Measurements from ENCODE around the gene ABR. TPM values are rescaled to one million over a fixed set of nuclear protein-coding genes. Genes with fewer than 3 reads are reported as not detected.

ABR gene
- total RNA-seq, 4 donors from 2014 or later: 78.0 to 208 (median 106) TPM

GRCh38 chr17:1171953-1172352, 7.8 kb downstream of the ABR start:
- Histone ChIP-seq H3K4me1 (peaks cover 13% of the 10 kb centered on the region), H3K27me3 (no peaks in the 10 kb centered on the region), H3K27ac (no peak overlapping the region), H3K9me3 (no peaks in the 10 kb centered on the region), H3K4me3 (no peak overlapping the region), H3K36me3 (peaks cover 3% of the 10 kb centered on the region)
- TF ChIP-seq EP300 (IDR thresholded peaks at IDR 0.05) (no peak), POLR2A (IDR thresholded peaks at IDR 0.05) (no peak), CTCF (IDR thresholded peaks at IDR 0.05) (no peak), POLR2AphosphoS5 (IDR thresholded peaks at IDR 0.05) (no peak)
- no peak for DNase-seq (ENCODE audit: low spot score in 2 of 2)
- WGBS: 69% methylated on average over 11 of the region's 11 CpGs

DNA sequence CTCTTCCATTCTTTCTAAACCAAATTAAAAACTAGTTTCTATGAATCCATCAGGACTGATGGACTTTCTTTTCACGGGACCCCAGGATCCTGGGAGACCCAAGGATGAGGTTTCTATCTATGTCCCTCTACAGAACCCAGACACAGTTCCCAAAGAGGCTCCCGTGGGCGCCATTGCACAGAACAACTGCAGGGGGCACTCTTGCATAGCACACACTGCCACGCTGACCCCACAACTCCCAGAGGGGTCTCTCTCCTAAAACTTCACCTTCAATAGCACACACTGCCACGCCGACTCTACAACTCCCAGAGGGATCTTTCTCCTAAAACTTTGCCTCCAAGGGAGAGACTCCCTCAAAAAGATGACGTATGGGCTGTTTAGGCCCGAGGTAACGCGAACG, 9.0 kb downstream of the ABR start:
- H3K27ac ChIP-seq: no peak overlapping the region
- H3K4me3 ChIP-seq: no peak overlapping the region
- TF ChIP-seq POLR2AphosphoS5 (IDR thresholded peaks at IDR 0.05) (no peak), EP300 (IDR thresholded peaks at IDR 0.05) (no peak), POLR2A (IDR thresholded peaks at IDR 0.05) (no peak), CTCF (IDR thresholded peaks at IDR 0.05) (no peak)
- peaks cover 13% of the 10 kb centered on the region for H3K4me1 ChIP-seq
- H3K36me3 ChIP-seq: peaks cover 3% of the 10 kb centered on the region
- H3K9me3 ChIP-seq: no peaks in the 10 kb centered on the region
- no peak for DNase-seq (ENCODE audit: low spot score in 2 of 2)
- WGBS: 96% methylated on average over 11 of the region's 11 CpGs
- no peaks in the 10 kb centered on the region for H3K27me3 ChIP-seq

DNA sequence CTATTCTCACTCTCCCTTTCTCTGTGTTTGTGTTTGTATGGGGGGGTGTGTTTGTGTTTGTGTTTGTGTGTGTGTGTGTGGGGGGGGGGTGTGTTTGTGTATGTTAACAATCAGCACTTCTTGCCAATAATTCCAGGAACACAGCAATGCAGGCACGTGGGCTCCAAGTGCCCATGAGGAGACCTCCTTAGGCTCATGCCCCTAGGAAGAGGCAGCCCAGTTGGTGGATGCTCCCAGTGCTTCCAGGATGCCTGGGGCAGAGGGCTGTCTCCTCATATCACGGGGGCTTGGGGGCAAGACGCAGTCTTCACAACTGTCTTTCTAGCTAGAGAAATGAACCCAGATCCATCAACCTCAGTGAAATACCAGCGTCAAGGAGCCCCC, 9.9 kb downstream of the ABR start:
- 98% methylated on average over 4 of the region's 4 CpGs for WGBS
- TF ChIP-seq EP300 (IDR thresholded peaks at IDR 0.05) (no peak), POLR2A (IDR thresholded peaks at IDR 0.05) (no peak), CTCF (IDR thresholded peaks at IDR 0.05) (no peak), POLR2AphosphoS5 (IDR thresholded peaks at IDR 0.05) (no peak)

DNA sequence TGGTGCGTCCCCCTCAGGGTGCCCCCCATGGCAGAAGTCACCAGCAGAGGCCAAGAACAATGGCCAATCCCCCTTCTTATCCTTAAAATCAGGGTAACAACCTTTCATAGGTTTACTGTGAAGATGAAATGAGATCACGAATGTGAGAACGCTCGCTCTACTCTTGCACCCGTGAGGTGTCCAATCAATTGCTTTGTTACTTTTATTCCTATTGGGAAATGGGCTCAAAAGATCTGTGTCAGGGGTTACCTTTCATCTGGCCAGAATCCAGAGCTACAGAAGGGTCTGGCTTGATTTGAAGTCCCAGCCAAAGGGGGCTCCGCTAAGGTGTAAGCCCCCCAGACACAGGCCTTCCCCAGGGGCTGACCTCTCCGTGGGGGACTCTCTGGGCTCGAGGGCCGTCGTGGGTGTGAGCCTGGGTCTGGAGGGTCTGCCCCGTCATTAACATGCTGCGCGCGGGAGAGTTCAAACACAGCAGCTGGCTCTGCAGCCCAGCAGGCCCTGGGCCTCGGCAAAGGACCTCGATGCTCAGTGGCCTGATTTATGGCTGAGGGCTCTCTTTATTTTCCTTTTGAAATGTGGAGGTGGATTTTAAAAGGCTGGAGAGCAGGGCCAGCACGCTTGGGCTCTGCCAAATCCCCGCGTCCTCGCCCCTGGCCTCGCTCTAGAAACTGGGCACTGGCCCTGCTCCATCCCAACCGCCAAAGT, 10.4 kb downstream of the ABR start:
- TF ChIP-seq POLR2AphosphoS5 (IDR thresholded peaks at IDR 0.05) (no peak), POLR2A (IDR thresholded peaks at IDR 0.05) (no peak), EP300 (IDR thresholded peaks at IDR 0.05) (no peak), CTCF (IDR thresholded peaks at IDR 0.05) (no peak)
- Histone ChIP-seq H3K27ac (no peak overlapping the region), H3K36me3 (peaks cover 3% of the 10 kb centered on the region), H3K4me1 (peaks cover 11% of the 10 kb centered on the region), H3K27me3 (no peaks in the 10 kb centered on the region), H3K4me3 (no peak overlapping the region), H3K9me3 (no peaks in the 10 kb centered on the region)
- DNase-seq (ENCODE audit: low spot score in 2 of 2): no peak
- WGBS: 84% methylated on average over 18 of the region's 22 CpGs

More for the DNA sequence above, 9.9 kb downstream of the ABR start:
- H3K9me3 ChIP-seq: no peaks in the 10 kb centered on the region
- H3K4me1 ChIP-seq: peaks cover 15% of the 10 kb centered on the region
- no peak overlapping the region for H3K27ac ChIP-seq
- no peaks in the 10 kb centered on the region for H3K27me3 ChIP-seq
- no peak for DNase-seq (ENCODE audit: low spot score in 2 of 2)
- H3K4me3 ChIP-seq: no peak overlapping the region
- peaks cover 3% of the 10 kb centered on the region for H3K36me3 ChIP-seq

DNA sequence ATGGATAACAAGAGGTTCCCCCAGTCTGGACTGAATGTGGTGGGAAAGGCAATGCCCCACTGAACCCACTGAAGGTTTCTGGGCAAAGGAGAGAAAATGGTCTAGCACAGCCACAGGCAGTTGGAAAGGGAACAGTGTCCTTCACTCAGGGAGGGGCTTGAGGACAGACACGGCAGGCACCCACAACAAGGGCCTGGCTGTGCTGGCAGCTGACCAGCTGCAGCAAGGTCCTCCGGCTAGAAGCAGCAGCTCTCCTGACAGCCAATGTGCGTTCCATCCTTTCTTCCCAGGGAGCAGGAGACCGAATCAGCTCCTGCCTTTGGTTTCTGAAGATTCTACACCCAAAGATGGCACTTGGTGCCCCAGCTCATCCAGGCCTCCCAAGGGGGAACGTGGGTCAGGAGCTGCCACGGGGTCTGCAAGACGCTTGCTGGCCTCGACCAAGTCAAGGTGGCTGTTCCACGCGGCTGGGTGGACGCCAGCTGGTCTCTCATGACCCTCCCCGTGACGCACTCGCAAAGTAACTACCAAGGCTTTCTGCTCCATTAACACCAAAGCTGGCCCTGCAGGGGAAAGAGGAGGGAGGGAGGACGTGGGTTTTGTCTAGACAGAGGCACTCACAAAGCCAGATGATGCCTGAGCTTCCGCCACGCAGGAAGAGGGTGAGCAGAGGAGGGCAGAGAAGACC, 11.1 kb downstream of the ABR start:
- no peak overlapping the region for H3K27ac ChIP-seq
- no peaks in the 10 kb centered on the region for H3K27me3 ChIP-seq
- no peak for TF ChIP-seq CTCF (IDR thresholded peaks at IDR 0.05)
- TF ChIP-seq POLR2A (IDR thresholded peaks at IDR 0.05): no peak
- no peak for TF ChIP-seq EP300 (IDR thresholded peaks at IDR 0.05)
- no peak for TF ChIP-seq POLR2AphosphoS5 (IDR thresholded peaks at IDR 0.05)
- peaks cover 8% of the 10 kb centered on the region for H3K4me1 ChIP-seq
- H3K36me3 ChIP-seq: peaks cover 3% of the 10 kb centered on the region
- no peak for DNase-seq (ENCODE audit: low spot score in 2 of 2)
- WGBS: 82% methylated on average over 17 of the region's 17 CpGs
- H3K4me3 ChIP-seq: no peak overlapping the region
- no peaks in the 10 kb centered on the region for H3K9me3 ChIP-seq

Data from suprapubic skin (tissue), 4 donors.